ENCODE data around the gene SLC12A5. TPM values are rescaled to one million over a fixed set of nuclear protein-coding genes. Genes with fewer than 3 reads are reported as not detected.

Gene SLC12A5
- total and polyA plus RNA-seq, 2 of the 4 experiments (the other 2 are of a cell fraction) = 2.2 TPM; not detected in 1

GRCh38 chr20:46004187-46004586, 24.8 kb upstream of the SLC12A5 start:
- H3K27me3 ChIP-seq (ENCODE audit: control insufficient read depth, insufficient read depth, low read length) = peaks cover 65% of the 10 kb centered on the region
- ChIA-PET POLR2A (ENCODE audit: unreplicated experiment) (no interaction called here), CTCF (interaction anchor here (1.3 kb wide), 1 partner anchor 17 kb away, joined by 3 read pairs; no protein-coding TSS in a partner anchor)
- no peak overlapping the region for H4K8ac ChIP-seq (ENCODE audit: low read depth in 2 of 2, low read length in 2 of 2)
- H3K27ac ChIP-seq (ENCODE audit: insufficient read depth, low read length) = no peak overlapping the region
- H4K20me1 ChIP-seq (ENCODE audit: insufficient read depth, low read length) = no peaks in the 10 kb centered on the region
- H2AK5ac ChIP-seq (ENCODE audit: low read depth, low read length) = no peak overlapping the region
- no peak overlapping the region for H2BK15ac ChIP-seq (ENCODE audit: low read depth, low read length)
- H3K4me2 ChIP-seq (ENCODE audit: low read depth, low read length) = no peak overlapping the region
- BruUV-seq (replicated peaks) = no TSS peak
- H3K36me3 ChIP-seq (ENCODE audit: control insufficient read depth, insufficient read depth, low read length) = no peaks in the 10 kb centered on the region
- H2BK5ac ChIP-seq (ENCODE audit: low read depth, low read length, poor library complexity, severe bottlenecking) = no peak overlapping the region
- no peaks in the 10 kb centered on the region for H3K9me1 ChIP-seq (ENCODE audit: insufficient read depth, low read length)
- H3K56ac ChIP-seq (ENCODE audit: extremely low read depth, insufficient read depth, low read length) = no peak overlapping the region
- H4K91ac ChIP-seq (ENCODE audit: insufficient read depth, low read depth, low read length) = no peak overlapping the region
- no peak overlapping the region for H3K9ac ChIP-seq (ENCODE audit: low read depth, low read length)
- in situ Hi-C loops (cut with MboI; ENCODE audit: low sequenced_read_pairs) = no loop called here
- DNase-seq = no peak
- H2BK120ac ChIP-seq (ENCODE audit: low read depth, low read length) = no peak overlapping the region
- no peak overlapping the region for H3K4ac ChIP-seq (ENCODE audit: low read depth, low read length)
- TF ChIP-seq MXI1 (IDR thresholded peaks at IDR 0.05; ENCODE audit: borderline replicate concordance, low read depth, low read length) (no peak), CHD1 (IDR thresholded peaks at IDR 0.05; ENCODE audit: low read depth, low read length) (no peak), MAFK (IDR thresholded peaks at IDR 0.05; ENCODE audit: low read depth, low read length) (no peak), CTCF (conservative IDR thresholded peaks at IDR 0.05; ENCODE audit: low read depth, low read length) (no peak), RFX5 (IDR thresholded peaks at IDR 0.05; ENCODE audit: low read depth, low read length) (no peak), BHLHE40 (IDR thresholded peaks at IDR 0.05; ENCODE audit: low read depth, low read length) (no peak), SMC3 (IDR thresholded peaks at IDR 0.05; ENCODE audit: low read depth, low read length) (no peak), USF2 (IDR thresholded peaks at IDR 0.05; ENCODE audit: low read depth, low read length) (no peak), FOS (IDR thresholded peaks at IDR 0.05; ENCODE audit: low read depth, low read length) (no peak), CEBPB (IDR thresholded peaks at IDR 0.05; ENCODE audit: low read depth, low read length) (no peak), NFE2L2 (IDR thresholded peaks at IDR 0.05; ENCODE audit: low read depth, low read length) (no peak)
- H3K18ac ChIP-seq (ENCODE audit: low read depth, low read length) = no peak overlapping the region
- no peaks in the 10 kb centered on the region for H3K79me1 ChIP-seq (ENCODE audit: low read depth in 1 of 2, low read length in 2 of 2)
- H3K9me3 ChIP-seq (ENCODE audit: control insufficient read depth, insufficient read depth, low read length) = no peaks in the 10 kb centered on the region
- no peak overlapping the region for H3K14ac ChIP-seq (replicated peaks; ENCODE audit: low read depth, low read length)
- no peak overlapping the region for H3K4me3 ChIP-seq (ENCODE audit: insufficient read depth, low read depth, low read length)
- no peak for ATAC-seq (ENCODE audit: low read depth)
- H2AK9ac ChIP-seq (replicated peaks; ENCODE audit: low read depth, low read length, poor library complexity) = no peak overlapping the region
- H4K5ac ChIP-seq (ENCODE audit: low read depth, low read length) = no peak overlapping the region
- no peak overlapping the region for H2AFZ ChIP-seq (replicated peaks; ENCODE audit: low read length, poor library complexity)
- dilution Hi-C loops (cut with HindIII; ENCODE audit: low sequenced_read_pairs, unreplicated experiment) = no loop called here
- intact Hi-C loops (cut with micrococcal nuclease) = no loop called here
- H2BK20ac ChIP-seq (ENCODE audit: low read depth, low read length) = no peak overlapping the region
- H3K4me1 ChIP-seq (ENCODE audit: control insufficient read depth, insufficient read depth, low read length) = no peaks in the 10 kb centered on the region
- H3K23ac ChIP-seq (ENCODE audit: low read depth, low read length) = no peak overlapping the region
- WGBS, 2 experiments (ENCODE audit: extremely low coverage in 2 of 2, insufficient read length in 1 of 2) = no CpG with 5 or more reads among the region's 4 CpGs
